Keratinocyte (primary cell): ENCODE results near the gene RAB11A. TPM values are rescaled to one million over a fixed set of nuclear protein-coding genes. Genes with fewer than 3 reads are reported as not detected.

ENCODE experiments used
- DNase-seq: peaks from one replicate; pipeline ENCODE4 v3.0.0-alpha.2; 2011; ENCODE audit warnings: low read depth, missing footprints, low spot score
- FAIRE-seq: peaks from 2 replicates; lab custom pipeline; 2011; peaks lifted over from hg19 to GRCh38; lab: Jason Lieb, UNC
- H2AFZ ChIP-seq: 2 replicates; pipeline ENCODE4 v1.6.0; 2012; ENCODE audit warnings: low read length, control low read depth, inconsistent platforms; ENCODE audit not compliant: control insufficient read depth
- H3K27ac ChIP-seq: 2 replicates; pipeline ENCODE4 v1.5.1; 2011; ENCODE audit warnings: low read length; ENCODE audit not compliant: control insufficient read depth, insufficient read depth
- H3K27me3 ChIP-seq: 3 replicates; pipeline ENCODE4 v1.6.0; 2011; ENCODE audit warnings: low read length; ENCODE audit not compliant: control insufficient read depth, insufficient read depth; ENCODE audit errors: extremely low read depth
- H3K36me3 ChIP-seq, 2 experiments: 2 replicates in 1 of 2; 3 replicates in 1 of 2; pipeline ENCODE4 v1.5.1; 2011; ENCODE audit warnings: low read length in 2 of 2, mild to moderate bottlenecking in 1 of 2; ENCODE audit not compliant: control insufficient read depth in 2 of 2, insufficient read depth in 2 of 2; ENCODE audit errors: extremely low read depth in 1 of 2
- H3K4me1 ChIP-seq: 3 replicates; pipeline ENCODE4 v1.5.1; 2011; ENCODE audit warnings: low read length; ENCODE audit not compliant: control insufficient read depth, insufficient read depth; ENCODE audit errors: extremely low read depth
- H3K4me2 ChIP-seq: 3 replicates; pipeline ENCODE4 v1.6.0; 2011; ENCODE audit warnings: low read depth, low read length; ENCODE audit not compliant: control insufficient read depth, insufficient read depth; ENCODE audit errors: extremely low read depth
- H3K4me3 ChIP-seq, 3 experiments: fragments of 200-600 bp in 1 of 3; sonication (generic) in 1 of 3; 2 replicates in 2 of 3; 3 replicates in 1 of 3; pipeline ENCODE4 v1.5.1; 2011 to 2016; ENCODE audit warnings: low read length in 3 of 3, mild to moderate bottlenecking in 3 of 3, control low read depth in 2 of 3, inconsistent platforms in 1 of 3, low read depth in 1 of 3, mixed read lengths in 1 of 3, mixed run types in 1 of 3, moderate library complexity in 1 of 3; ENCODE audit not compliant: control insufficient read depth in 2 of 3, insufficient read depth in 2 of 3; ENCODE audit errors: extremely low read depth in 1 of 3
- H3K79me2 ChIP-seq: 2 replicates; pipeline ENCODE4 v1.6.0; 2012; ENCODE audit warnings: low read length; ENCODE audit not compliant: control insufficient read depth, insufficient read depth
- H3K9ac ChIP-seq: 3 replicates; pipeline ENCODE4 v1.6.0; 2011; ENCODE audit warnings: low read length; ENCODE audit not compliant: control insufficient read depth, insufficient read depth; ENCODE audit errors: extremely low read depth
- H3K9me1 ChIP-seq: 3 replicates; pipeline ENCODE4 v1.6.0; 2011; ENCODE audit warnings: low read length; ENCODE audit not compliant: control insufficient read depth, insufficient read depth; ENCODE audit errors: extremely low read depth
- H3K9me3 ChIP-seq: 2 replicates; pipeline ENCODE4 v1.5.1; 2012; ENCODE audit warnings: low read depth, low read length; ENCODE audit not compliant: control insufficient read depth
- H4K20me1 ChIP-seq: 3 replicates; pipeline ENCODE4 v1.6.0; 2011; ENCODE audit warnings: low read length; ENCODE audit not compliant: control insufficient read depth, insufficient read depth; ENCODE audit errors: extremely low read depth
- EZH2 ChIP-seq: IDR thresholded peaks from one replicate; pipeline ENCODE4 v1.6.1; 2012; ENCODE audit warnings: inconsistent platforms, mild to moderate bottlenecking, low read length, moderate library complexity
- dilution Hi-C: fragments of 300-500 bp; cut with MboI; formaldehyde crosslinking; loops from one replicate; pipeline ENCODE4 v1.7.0; 2020; ENCODE audit warnings: low sequenced_read_pairs; ENCODE audit not compliant: extremely low pct_ligation_motif_present
- polyA plus RNA-seq, 5 experiments: library from polyadenylated mRNA; depleted of rRNA in 3 of 5; stranded (reverse) in 3 of 5; stranded (forward) in 1 of 5; unstranded in 1 of 5; fragments of >200 nt; gene quantifications; 1 replicate in 1 of 5; 2 replicates in 3 of 5; 3 replicates in 1 of 5; pipeline versions ENCODE4 v1.2.1 to v1.2.3, GENCODE V29; 2011 to 2012; ENCODE audit warnings: missing spikeins in 2 of 5, low read depth in 1 of 5, low replicate concordance in 1 of 5
- TF ChIP-seq, protein P1 (sequence below), 3 experiments: IDR thresholded peaks in 1 of 3; conservative IDR thresholded peaks in 1 of 3; optimal IDR thresholded peaks in 1 of 3; 2 replicates in 2 of 3; 3 replicates in 1 of 3; pipeline versions ENCODE3 to v1.5.1; 2011; ENCODE audit warnings: low read length in 3 of 3, mild to moderate bottlenecking in 3 of 3, moderate library complexity in 2 of 3, control low read depth in 1 of 3, inconsistent platforms in 1 of 3; ENCODE audit not compliant: insufficient read depth in 2 of 3; ENCODE audit errors: extremely low read depth in 1 of 3

Gene RAB11A
- polyA plus RNA-seq, 1 donor (not counting 4 experiments of a cell fraction or from before 2014, with no cell fraction given), result 537 TPM

DNA sequence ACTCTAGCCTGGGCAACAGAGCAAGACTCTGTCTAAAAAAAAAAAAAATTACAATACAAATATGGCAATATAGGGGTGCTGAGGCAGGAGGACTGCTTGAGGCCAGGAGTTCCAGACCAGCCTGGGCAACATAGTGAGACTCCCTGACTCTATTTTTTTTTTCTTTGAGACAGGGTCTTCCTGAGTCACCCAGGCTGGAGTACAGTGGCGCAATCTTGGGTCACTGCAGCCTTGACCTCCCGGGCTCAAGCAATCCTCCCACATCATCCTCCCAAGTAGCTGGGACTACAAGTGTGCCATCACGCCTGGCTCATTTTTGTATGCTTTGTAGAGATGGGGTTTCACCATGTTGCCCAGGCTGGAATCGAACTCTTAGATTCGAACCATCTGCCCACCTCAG is 17.3 kb upstream of the RAB11A start:
- dilution Hi-C loops, result no loop called here
- Histone ChIP-seq H3K9me3 (no peaks in the 10 kb centered on the region), H2AFZ (no peak overlapping the region), H3K9ac (no peak overlapping the region), H3K27me3 (no peaks in the 10 kb centered on the region), H3K27ac (no peak overlapping the region), H4K20me1 (no peaks in the 10 kb centered on the region), H3K79me2 (no peaks in the 10 kb centered on the region), H3K4me1 (no peaks in the 10 kb centered on the region), H3K4me2 (no peak overlapping the region), H3K36me3 (no peaks in the 10 kb centered on the region), H3K4me3 (no peak overlapping the region), H3K9me1 (no peaks in the 10 kb centered on the region)
- no peak for FAIRE-seq
- TF ChIP-seq, protein P1, sequence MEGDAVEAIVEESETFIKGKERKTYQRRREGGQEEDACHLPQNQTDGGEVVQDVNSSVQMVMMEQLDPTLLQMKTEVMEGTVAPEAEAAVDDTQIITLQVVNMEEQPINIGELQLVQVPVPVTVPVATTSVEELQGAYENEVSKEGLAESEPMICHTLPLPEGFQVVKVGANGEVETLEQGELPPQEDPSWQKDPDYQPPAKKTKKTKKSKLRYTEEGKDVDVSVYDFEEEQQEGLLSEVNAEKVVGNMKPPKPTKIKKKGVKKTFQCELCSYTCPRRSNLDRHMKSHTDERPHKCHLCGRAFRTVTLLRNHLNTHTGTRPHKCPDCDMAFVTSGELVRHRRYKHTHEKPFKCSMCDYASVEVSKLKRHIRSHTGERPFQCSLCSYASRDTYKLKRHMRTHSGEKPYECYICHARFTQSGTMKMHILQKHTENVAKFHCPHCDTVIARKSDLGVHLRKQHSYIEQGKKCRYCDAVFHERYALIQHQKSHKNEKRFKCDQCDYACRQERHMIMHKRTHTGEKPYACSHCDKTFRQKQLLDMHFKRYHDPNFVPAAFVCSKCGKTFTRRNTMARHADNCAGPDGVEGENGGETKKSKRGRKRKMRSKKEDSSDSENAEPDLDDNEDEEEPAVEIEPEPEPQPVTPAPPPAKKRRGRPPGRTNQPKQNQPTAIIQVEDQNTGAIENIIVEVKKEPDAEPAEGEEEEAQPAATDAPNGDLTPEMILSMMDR (optimal IDR thresholded peaks at IDR 0.05 in 1 of 3, IDR thresholded peaks at IDR 0.05 in 1 of 3, conservative IDR thresholded peaks at IDR 0.05 in 1 of 3; ENCODE audit: extremely low read depth in 1 of 3, insufficient read depth in 2 of 3, low read length in 3 of 3), result no peak
- no peak for TF ChIP-seq EZH2
- DNase-seq, result no peak

DNA sequence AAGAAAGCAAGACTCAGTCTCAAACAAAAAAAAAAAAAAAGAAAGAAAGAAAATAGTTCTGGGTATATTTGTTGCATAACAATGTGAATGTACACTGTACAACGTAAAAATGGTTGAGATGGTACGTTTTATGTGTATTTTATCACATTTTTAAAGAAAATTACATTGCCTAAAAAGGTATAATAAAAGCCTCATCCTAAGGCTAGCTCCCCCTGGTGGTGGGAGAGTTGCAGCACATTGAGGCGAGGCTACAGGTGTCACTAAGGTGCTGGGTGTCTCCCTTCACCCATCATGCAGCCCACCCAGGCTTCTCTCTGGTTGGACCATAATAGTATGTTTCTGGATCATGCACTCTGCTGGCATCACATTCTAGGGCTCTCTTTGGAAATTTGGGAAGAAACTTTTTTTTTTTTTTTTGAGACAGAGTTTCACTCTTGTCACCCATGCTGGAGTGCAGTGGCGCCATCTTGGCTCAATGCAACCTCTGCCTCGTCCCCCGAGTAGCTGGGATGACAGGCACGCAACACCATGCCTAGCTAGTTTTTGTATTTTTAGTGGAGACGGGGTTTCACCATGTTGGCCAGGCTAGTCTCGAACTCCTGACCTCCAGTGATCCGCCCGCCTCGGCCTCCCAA is 12.4 kb upstream of the RAB11A start:
- no peaks in the 10 kb centered on the region for H3K9me3 ChIP-seq
- H4K20me1 ChIP-seq, result no peaks in the 10 kb centered on the region
- no peaks in the 10 kb centered on the region for H3K79me2 ChIP-seq
- peaks cover 3% of the 10 kb centered on the region for H3K27me3 ChIP-seq
- DNase-seq (no peak), FAIRE-seq (no peak)
- H3K9ac ChIP-seq, result no peak overlapping the region
- dilution Hi-C loops, result no loop called here
- no peak for TF ChIP-seq EZH2
- TF ChIP-seq, protein P1 (optimal IDR thresholded peaks at IDR 0.05 in 1 of 3, IDR thresholded peaks at IDR 0.05 in 1 of 3, conservative IDR thresholded peaks at IDR 0.05 in 1 of 3; ENCODE audit: extremely low read depth in 1 of 3, insufficient read depth in 2 of 3, low read length in 3 of 3), result peak; percentile 83 to 96 (median 87)
- no peak overlapping the region for H3K27ac ChIP-seq
- H3K36me3 ChIP-seq, result no peaks in the 10 kb centered on the region
- H3K4me2 ChIP-seq, result no peak overlapping the region
- no peak overlapping the region for H3K4me3 ChIP-seq
- no peaks in the 10 kb centered on the region for H3K9me1 ChIP-seq
- no peaks in the 10 kb centered on the region for H3K4me1 ChIP-seq
- no peak overlapping the region for H2AFZ ChIP-seq
